Subcutaneous adipose tissue (tissue), 4 donors: Measurements from ENCODE around the gene MMAB. TPM values are rescaled to one million over a fixed set of nuclear protein-coding genes. Genes with fewer than 3 reads are reported as not detected.

ENCODE experiments used
- CTCF ChIP-seq: fragments of 450-650 bp; IDR thresholded peaks from one replicate; pipeline ENCODE4 v1.5.1; 2016; ENCODE audit warnings: low read depth, mild to moderate bottlenecking, control low read depth, antibody characterized with exemption, moderate library complexity
- total RNA-seq, 4 donors: library from RNA; depleted of rRNA; stranded (reverse); fragments of >200 nt; gene quantifications; one replicate each; pipeline ENCODE4 v1.1.0, GENCODE V29; 2016

The MMAB gene
- total RNA-seq, 4 donors from 2014 or later = 11.7 to 45.6 (median 24.7) TPM

- no peak for TF ChIP-seq CTCF
These were observed 37.4 kb downstream of the MMAB start for GRCh38 chr12:109535863-109536250.

- TF ChIP-seq CTCF = no peak
These were observed 38.0 kb downstream of the MMAB start for GRCh38 chr12:109535231-109535862.

GRCh38 chr12:109534456-109534855 is 38.8 kb downstream of the MMAB start:
- no peak for TF ChIP-seq CTCF

GRCh38 chr12:109533487-109533740 is 39.9 kb downstream of the MMAB start:
- no peak for TF ChIP-seq CTCF

GRCh38 chr12:109532721-109533486 is 40.4 kb downstream of the MMAB start:
- no peak for TF ChIP-seq CTCF

GRCh38 chr12:109531411-109531810 is 41.9 kb downstream of the MMAB start:
- no peak for TF ChIP-seq CTCF

GRCh38 chr12:109529691-109530640 is 43.3 kb downstream of the MMAB start:
- no peak for TF ChIP-seq CTCF
